Testis (tissue), 3 donors: ENCODE data around the gene TTLL11. TPM values are rescaled to one million over a fixed set of nuclear protein-coding genes. Genes with fewer than 3 reads are reported as not detected.
A peak's percentile ranks its signal among the peaks of the same experiment; 100 is the strongest.

Experiments
- DNase-seq: peaks from one replicate; pipeline ENCODE4 v3.0.0-alpha.2; 2019
- H3K27ac ChIP-seq, 2 donors: fragments of 200-600 bp; sonication (generic); one replicate each; pipeline ENCODE4 v1.5.1; 2019
- H3K27me3 ChIP-seq: fragments of 200-600 bp; sonication (generic); one replicate; pipeline ENCODE4 v1.5.1; 2019
- H3K36me3 ChIP-seq: fragments of 200-600 bp; sonication (generic); one replicate; pipeline ENCODE4 v1.5.1; 2017; ENCODE audit warnings: low read depth; ENCODE audit errors: missing control alignments
- H3K4me1 ChIP-seq: fragments of 200-600 bp; sonication (generic); one replicate; pipeline ENCODE4 v1.5.1; 2019
- H3K4me3 ChIP-seq, 2 donors: fragments of 200-600 bp; sonication (generic); one replicate each; pipeline ENCODE4 v1.5.1; 2017 to 2019
- H3K9me3 ChIP-seq: fragments of 200-600 bp; sonication (generic); one replicate; pipeline ENCODE4 v1.5.1; 2017
- CTCF ChIP-seq, 3 experiments: fragments of 450-650 bp in 2 of 3; fragments of 200-600 bp in 1 of 3; sonication (generic) in 1 of 3; IDR thresholded peaks; one replicate each; pipeline ENCODE4 v1.5.1; 2016 to 2019; ENCODE audit warnings: antibody characterized with exemption in 3 of 3, mild to moderate bottlenecking in 2 of 3, moderate library complexity in 1 of 3
- POLR2A ChIP-seq: fragments of 450-650 bp; IDR thresholded peaks from one replicate; pipeline ENCODE4 v1.6.1; 2017; ENCODE audit warnings: antibody characterized with exemption, mild to moderate bottlenecking, moderate library complexity
- WGBS, 2 donors: methylation state at CpG; one replicate each; pipeline ENCODE4 v1.1.5; 2018; 5-methylcytosine and 5-hydroxymethylcytosine counted together
- intact Hi-C: fragments of 100-400 bp; cut with DNase I; formaldehyde crosslinking; loops from one replicate; pipeline ENCODE4 v1.15.1; 2023; ENCODE audit warnings: low total_unique reads
- polyA plus RNA-seq: library from polyadenylated mRNA; stranded (reverse); fragments of 350-450 nt; fragmentation: Illumina TruSeq; extraction: RNeasy Lipid Tissue Mini Kit (QIAGEN cat#74804); gene quantifications from one replicate; pipeline ENCODE4 v1.2.3, GENCODE V29; 2014; ENCODE audit warnings: low read depth, low replicate concordance; ENCODE audit not compliant: insufficient read depth
- total RNA-seq, 2 donors: library from RNA; depleted of rRNA; stranded (reverse); fragments of >200 nt; gene quantifications; one replicate each; pipeline ENCODE4 v1.2.3, GENCODE V29; 2016

The TTLL11 gene
- total and polyA plus RNA-seq, 3 donors from 2014 or later: 17.8 to 36.5 (median 19.8) TPM

- Histone ChIP-seq H3K4me1 (peaks cover 26% of the 10 kb centered on the region), H3K9me3 (no peaks in the 10 kb centered on the region), H3K4me3 (no peak overlapping the region), H3K27me3 (no peaks in the 10 kb centered on the region), H3K36me3 (no peaks in the 10 kb centered on the region), H3K27ac (peak overlapping the region; percentile 87 to 88)
- intact Hi-C loops: no loop called here
- TF ChIP-seq POLR2A (no peak), CTCF (IDR thresholded peaks at IDR 0.05) (no peak)
- DNase-seq: peak; percentile 73
- 61 to 78% methylated on average over 9 of the region's 9 CpGs for WGBS, 2 donors
These were observed 241.4 kb downstream of the TTLL11 start for GRCh38 chr9:121851641-121852091.

- H3K36me3 ChIP-seq: no peaks in the 10 kb centered on the region
- WGBS, 2 donors: 94% methylated on average over 2 of the region's 2 CpGs
- no peak overlapping the region for H3K27ac ChIP-seq
- no peaks in the 10 kb centered on the region for H3K27me3 ChIP-seq
- no peak for DNase-seq
- no peak for TF ChIP-seq CTCF (IDR thresholded peaks at IDR 0.05)
- TF ChIP-seq POLR2A: no peak
- intact Hi-C loops: no loop called here
- no peak overlapping the region for H3K4me3 ChIP-seq
- H3K4me1 ChIP-seq: peaks cover 26% of the 10 kb centered on the region
- no peaks in the 10 kb centered on the region for H3K9me3 ChIP-seq
These were observed 242.7 kb downstream of the TTLL11 start for GRCh38 chr9:121850366-121850765.

- intact Hi-C loops: no loop called here
- DNase-seq: no peak
- no peaks in the 10 kb centered on the region for H3K36me3 ChIP-seq
- H3K4me1 ChIP-seq: peaks cover 26% of the 10 kb centered on the region
- H3K27me3 ChIP-seq: no peaks in the 10 kb centered on the region
- no peak overlapping the region for H3K27ac ChIP-seq
- TF ChIP-seq POLR2A: no peak
- no peak for TF ChIP-seq CTCF (IDR thresholded peaks at IDR 0.05)
- 71 to 96% methylated on average over 4 of the region's 4 CpGs for WGBS, 2 donors
- no peaks in the 10 kb centered on the region for H3K9me3 ChIP-seq
- H3K4me3 ChIP-seq: no peak overlapping the region
These were observed 243.6 kb downstream of the TTLL11 start for GRCh38 chr9:121849554-121849953.

GRCh38 chr9:121844562-121844961 is 248.5 kb downstream of the TTLL11 start:
- H3K9me3 ChIP-seq: no peaks in the 10 kb centered on the region
- DNase-seq: no peak
- no peak overlapping the region for H3K27ac ChIP-seq
- intact Hi-C loops: no loop called here
- no peaks in the 10 kb centered on the region for H3K36me3 ChIP-seq
- H3K4me3 ChIP-seq: no peak overlapping the region
- no peaks in the 10 kb centered on the region for H3K4me1 ChIP-seq
- 45 to 96% methylated on average over 2 of the region's 2 CpGs for WGBS, 2 donors
- TF ChIP-seq POLR2A (no peak), CTCF (IDR thresholded peaks at IDR 0.05) (no peak)
- H3K27me3 ChIP-seq: no peaks in the 10 kb centered on the region

GRCh38 chr9:121844098-121844497 is 249.0 kb downstream of the TTLL11 start:
- DNase-seq: no peak
- TF ChIP-seq POLR2A (no peak), CTCF (IDR thresholded peaks at IDR 0.05) (no peak)
- intact Hi-C loops: no loop called here
- 45 to 59% methylated on average over 2 of the region's 2 CpGs for WGBS, 2 donors
- no peak overlapping the region for H3K27ac ChIP-seq
- H3K27me3 ChIP-seq: no peaks in the 10 kb centered on the region
- no peaks in the 10 kb centered on the region for H3K9me3 ChIP-seq
- H3K4me1 ChIP-seq: no peaks in the 10 kb centered on the region
- H3K36me3 ChIP-seq: no peaks in the 10 kb centered on the region
- H3K4me3 ChIP-seq: no peak overlapping the region
